Activated effector memory CD4-positive, alpha-beta T cell treated with anti-CD3 and anti-CD28 coated beads, Interleukin-2, amount 50 U/mL, for 16 hours (primary cell): ENCODE results near the gene GRID1.
"Not testable (repeated sequence)": the region's sequence is repeated elsewhere in the genome, so short reads cannot be mapped to it uniquely, and the experiment has no call there.

ENCODE experiments used
- DNase-seq: peaks from one replicate; pipeline ENCODE4 v3.0.0-alpha.2; 2020

GRID1 gene

DNA sequence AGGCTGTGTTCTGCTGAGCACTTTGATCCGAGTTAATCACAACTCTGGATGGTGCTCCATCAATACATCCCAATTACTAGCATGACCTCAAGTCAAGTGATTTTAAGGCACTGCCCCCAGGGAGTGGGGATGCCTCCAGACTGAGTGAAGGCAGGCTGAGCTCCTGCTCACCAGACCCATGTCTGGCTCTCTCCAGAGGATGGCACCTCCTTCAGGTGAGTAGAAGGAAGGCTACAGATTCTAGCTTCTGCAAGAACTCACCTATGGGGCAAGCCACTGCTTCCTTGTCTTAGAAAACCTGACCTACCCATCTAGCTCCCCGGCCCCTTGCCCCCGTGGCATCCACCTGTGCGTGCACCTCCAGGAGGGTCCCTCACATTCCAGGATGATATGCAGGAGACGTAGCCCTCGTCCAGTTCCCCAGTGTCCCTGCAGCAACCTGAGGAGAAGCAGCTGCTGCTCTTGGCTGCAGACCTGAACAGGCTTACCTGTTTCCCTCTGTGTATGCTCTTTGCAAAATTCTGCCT, 390.3 kb downstream of the GRID1 start:
- DNase-seq, result no peak

DNA sequence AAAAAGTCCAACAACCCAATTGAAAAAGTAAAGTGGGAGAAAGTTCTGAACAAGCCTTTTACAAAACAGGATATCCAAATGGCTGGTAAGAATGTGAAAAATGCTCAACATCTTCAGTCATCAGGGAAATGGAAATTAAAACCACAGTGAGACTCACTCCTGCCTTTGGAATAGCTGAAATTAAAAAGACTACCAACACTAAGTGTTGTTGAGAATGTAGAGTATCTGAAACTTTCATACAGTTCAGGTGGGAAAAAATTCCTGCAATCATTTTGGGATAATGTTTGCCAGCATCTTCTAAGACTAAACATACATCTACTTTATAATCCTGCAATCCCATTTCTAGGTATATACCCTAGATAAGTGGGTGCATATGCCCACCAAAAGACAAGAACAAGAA, 395.1 kb downstream of the GRID1 start:
- DNase-seq, result no peak

DNA sequence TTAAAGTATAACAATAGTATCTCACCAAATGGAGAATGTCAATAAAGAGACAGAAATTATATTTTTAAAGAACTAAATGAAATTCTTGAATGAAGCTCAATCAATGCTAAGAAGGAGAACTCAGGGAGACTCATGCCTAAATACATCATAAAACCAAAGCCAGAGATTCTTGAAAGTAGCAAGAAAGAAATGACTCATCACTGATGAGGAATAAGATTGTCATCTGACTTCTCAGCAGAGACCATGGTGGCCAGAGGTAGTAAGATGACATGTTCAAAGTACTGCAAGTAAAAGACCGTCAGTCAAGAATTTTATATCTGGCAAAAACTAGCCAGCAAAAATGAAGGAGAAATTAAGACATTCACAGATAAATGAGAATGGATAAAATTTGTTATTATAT, 399.0 kb downstream of the GRID1 start:
- no peak for DNase-seq

DNA sequence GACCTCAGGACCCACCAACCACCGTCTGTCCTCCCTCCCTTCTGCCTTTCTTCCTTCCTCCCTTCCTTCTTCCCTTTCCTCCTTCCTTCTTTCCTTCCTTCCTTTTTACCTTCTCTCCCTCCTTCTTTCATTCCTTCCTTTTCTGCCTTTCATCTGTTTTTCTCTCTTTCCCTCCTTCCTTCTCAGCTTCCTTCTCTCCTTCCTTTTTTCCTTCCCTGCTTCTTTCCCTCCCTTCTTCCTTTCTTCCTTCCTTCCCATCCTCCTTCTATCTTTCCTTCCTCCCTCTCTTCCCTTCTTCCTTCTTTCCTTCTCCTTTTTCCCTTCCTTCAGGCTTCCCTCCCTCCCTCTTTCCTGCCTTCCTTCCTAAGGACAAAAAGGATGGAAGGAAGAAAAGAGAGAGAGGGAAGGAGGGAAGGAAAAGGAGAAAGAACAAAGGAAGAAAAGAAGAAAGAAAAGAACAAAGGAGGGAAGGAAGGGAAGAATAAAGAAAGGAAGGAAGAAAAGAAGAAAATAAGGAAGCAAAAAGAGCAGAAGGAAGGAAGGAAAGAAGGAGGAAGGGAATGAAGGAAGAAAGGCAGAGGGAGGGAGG, 405.0 kb downstream of the GRID1 start:
- DNase-seq, result no peak

DNA sequence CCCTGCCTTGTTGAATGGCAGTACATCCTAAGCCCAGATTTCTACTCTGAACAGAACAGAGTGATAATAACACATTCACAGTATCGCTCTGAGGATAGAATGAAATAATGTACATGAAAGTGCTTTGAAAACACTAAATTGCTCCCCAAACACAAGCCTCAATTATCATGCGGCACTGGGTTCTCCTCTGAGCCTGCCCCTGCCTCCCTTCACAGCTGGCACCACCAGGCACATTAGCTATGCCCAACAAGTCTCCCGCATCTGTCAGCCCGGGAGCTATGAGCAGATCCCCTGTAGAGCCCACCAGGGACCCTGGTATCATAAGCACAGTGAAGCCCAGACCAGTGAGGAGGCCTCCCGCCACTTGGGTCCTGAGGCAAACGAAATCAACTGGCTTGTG, 405.5 kb downstream of the GRID1 start:
- DNase-seq, result no peak

DNA sequence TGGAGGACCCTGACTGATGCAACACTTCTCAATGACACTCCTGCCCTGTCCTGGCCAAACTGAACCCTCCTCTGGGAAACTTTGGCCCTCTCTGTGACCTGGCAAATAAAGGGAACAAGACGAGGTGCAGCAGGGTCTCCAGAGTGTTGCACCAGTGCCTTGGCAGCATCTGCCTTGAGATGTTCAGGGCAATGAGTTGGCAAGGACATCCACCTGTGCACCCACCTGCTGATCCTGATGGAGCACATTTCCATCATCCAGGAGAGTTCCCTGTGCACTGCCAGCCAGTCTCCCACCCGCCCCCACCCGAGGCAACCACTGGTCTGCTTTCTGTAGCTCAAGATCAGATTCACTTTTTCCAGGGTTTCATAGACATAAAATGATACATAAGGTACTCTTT, 407.4 kb downstream of the GRID1 start:
- DNase-seq, result no peak

DNA sequence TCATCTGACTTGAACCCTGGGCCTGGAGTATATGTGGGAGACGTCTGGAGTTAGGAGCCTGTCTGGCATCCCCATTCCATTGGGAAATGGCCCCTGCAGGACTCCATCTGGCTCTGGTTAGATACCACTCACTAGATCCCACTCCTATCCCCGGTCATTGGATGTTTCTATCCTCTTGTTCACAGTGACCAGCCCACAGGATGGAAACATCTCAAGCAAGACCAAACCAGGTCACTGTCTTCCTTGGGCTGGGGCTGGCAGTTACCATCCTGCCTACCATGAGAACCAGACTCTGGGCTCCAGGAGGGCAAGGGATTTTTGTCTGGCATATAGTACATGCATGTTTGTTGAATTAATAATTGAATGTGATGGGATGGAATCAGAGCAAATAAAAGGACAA, 415.7 kb downstream of the GRID1 start:
- DNase-seq, result no peak

DNA sequence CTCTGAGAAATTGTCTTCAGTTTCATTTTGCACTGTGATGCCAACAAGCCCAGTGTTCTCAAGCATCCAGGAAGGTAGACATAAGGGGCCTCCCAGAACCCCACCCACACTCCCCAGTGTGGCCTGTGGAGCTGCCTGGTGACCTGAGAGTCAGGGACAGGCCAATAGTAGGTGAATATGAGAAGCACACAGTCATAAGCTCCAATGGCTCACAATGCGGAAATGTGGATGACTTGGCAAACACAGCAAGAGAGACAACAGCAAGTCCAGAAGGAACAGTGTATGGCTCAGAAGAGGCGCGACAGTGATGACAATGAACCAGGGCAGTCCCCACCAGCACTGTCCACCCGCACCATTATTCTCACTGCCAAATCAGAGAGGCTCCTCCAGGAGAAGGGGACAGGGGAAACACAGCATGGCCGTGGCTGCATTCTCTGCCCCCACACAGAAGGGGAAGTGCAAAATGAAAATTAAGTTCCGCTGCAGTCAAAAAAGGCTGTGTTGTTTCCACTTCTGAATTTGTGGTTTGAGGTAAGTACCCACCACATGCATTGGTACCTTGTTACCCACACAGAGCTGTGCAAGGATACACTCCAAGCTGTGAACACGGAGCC, 419.8 kb downstream of the GRID1 start:
- no peak for DNase-seq

DNA sequence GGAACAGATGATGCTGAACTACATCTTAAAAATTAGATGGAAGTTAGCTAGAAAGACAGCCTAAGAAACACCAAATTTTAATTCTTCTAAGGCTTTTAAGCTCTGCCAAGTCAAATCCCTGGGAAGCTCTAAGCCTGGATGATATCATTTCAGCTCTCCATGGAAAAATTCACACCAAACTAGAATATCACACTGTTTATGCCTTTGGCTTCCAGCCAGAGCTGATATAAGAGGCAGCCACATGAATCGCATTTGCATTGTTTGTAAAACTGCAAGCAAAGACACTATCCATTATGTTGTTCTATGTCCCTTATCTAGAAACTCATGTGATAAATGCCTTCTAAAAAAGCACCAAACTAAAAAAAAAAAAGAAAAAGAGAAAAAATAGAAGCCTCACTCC, 430.4 kb downstream of the GRID1 start:
- no peak for DNase-seq

DNA sequence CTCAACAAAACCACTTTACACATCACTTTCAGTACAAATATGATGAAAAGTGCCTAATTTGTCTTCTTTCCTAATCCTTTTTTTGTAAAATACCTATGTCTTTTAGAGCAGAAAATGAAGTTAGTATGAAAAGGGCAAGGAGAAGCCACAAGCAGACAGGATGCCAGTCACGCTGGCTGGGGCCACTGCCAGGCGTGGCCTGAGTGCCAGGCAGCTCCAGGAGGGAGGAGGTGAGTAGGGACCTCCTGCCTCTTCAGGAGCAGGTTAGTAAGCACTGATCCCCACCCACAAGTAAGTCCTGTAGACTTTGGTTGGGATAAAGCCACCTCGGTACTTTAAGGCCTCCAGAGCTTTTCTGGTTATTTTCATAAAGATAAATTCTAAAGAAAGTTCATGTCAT, 432.0 kb downstream of the GRID1 start:
- DNase-seq, result no peak

DNA sequence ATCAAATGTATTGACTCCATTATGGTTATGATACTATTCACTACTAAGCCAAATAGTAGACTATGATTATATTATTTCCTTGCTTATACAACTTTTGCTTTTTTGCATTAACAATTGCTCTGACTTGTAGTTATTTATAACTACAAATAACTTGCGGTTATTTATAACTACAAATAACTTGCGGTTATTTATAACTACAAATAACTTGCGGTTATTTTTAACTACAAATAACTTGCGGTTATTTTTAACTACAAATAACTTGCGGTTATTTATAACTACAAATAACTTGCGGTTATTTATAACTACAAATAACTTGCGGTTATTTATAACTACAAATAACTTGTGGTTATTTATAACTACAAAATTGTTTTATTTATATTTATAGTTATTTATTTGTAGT, 436.6 kb downstream of the GRID1 start:
- DNase-seq, result not testable (repeated sequence)

DNA sequence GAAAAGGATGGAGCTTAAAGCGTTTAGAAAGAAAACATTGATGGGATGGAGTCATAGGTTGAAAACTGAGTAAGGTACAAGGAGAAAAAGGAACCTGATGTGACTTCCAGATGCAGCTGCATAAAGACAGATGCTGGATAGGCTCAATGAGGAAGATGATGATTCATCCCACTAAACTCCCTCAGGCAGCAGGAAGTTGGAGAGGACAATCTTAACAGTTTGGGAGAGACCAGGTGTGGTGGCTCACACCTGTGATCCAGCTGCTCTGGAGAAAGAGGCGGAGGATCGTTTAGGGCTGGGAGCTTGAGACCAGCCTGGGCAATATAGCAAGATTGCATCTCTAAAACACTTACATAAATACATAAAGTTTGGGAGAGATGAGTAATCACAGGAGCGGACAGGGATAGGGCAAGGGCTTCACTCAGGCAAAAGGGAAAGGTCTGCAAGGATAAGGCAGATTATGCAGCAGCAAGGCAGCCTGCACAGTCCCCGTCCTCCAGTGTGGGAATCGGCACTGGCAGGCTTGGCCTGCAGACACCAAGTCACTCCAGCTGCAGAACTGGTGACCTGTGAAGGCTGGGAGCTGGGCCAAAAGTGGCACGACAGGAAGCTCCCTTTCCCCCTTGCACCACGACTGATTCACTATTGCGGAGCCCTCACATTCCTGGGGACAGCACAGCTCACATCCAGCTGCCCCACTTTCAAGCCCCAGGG, 438.5 kb downstream of the GRID1 start:
- DNase-seq, result no peak

DNA sequence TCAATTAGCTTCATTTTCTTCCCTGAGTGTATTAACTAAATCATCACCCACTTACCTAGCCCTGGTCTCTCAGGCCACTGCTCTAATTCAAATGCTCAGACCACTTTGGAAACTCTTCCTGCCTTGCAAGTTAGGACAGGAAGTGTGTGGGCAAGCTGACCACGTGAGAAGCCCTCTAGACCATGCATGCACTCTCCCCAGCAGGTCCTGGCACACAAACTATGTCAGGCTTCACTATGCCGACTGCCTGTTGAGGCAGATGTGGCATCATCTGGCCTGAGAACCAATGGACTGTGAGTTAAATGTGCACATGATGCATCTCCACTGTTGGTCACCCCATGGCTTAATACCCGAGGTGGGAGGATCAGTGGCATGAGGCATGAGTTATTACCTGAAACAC, 439.6 kb downstream of the GRID1 start:
- DNase-seq, result no peak

DNA sequence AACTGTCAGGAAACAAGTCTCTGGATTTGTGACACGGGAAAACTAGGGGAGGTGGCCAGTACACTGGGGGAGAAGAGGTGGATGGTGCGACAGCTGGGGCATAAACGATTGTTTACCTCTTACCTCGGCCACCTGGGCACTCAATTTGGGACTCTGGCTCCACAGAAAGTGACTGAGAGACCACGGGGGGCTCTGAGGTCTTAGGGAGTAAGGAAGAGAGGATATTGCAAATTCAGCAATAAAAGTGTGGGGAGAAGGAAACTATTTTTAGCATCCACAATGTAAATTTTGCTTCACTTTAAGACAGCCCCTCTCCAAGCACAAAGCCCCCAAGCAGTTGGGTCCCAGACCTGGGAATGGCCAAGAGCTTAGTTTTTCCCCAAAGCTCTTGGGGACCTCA, 440.5 kb downstream of the GRID1 start:
- DNase-seq, result no peak

DNA sequence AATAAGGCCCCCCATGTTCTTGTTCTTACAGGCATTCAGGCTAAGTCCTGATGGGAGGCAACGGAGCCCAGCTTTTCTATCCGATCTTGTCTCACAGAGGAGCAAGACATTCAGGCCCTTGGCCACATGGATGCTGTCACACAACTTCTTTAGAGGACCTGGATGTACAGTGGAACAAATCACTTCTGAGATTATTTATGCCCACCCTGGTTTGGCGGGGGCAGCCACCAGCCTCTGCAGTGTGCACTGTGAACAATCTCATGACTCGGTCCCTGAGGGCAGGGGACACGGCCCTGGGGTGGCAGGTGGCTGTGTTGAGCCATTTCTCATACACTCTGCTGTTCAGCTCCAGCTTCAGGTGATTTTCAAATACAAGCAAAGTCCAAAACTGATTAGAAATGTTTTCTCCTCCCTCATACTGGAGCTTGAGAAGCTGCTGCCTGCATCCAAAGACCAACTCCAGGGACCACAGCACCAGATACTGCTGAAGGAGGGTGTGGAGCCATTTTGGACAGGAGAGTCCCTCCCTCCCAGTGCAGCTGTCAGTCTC, 441.3 kb downstream of the GRID1 start:
- DNase-seq, result no peak

DNA sequence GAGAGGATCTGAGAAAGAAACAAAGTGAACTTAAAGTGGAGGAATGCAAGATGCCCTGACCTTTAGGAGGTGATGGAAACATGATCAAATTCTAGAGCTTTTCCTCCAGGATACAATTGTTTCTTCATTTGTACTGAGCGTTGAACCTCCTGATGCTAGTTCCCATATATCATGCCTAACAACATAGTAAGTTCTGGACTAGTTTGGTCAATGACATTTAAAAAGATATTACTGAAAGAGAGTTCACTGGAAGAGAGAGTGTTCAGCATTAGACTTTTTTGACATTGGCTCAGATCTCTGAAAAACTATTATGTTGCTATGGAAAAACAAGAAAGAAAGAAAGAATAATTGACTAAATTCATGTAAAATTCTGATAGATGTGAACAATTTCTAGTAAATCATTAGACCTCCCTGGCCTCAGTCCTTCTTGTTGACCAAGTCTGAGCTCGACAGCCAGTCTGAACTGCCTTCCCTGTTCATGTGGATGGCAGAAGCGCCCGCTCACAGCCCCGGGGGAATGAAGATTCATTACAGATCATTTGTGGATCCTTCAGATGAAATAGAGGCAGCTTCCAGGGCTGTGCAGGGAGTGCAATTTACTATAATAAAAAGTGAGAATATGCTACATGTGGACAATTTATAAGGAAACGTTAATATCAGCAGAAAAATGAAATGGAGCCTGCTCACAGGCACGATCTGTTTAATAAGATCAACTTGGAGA, 442.1 kb downstream of the GRID1 start:
- no peak for DNase-seq

DNA sequence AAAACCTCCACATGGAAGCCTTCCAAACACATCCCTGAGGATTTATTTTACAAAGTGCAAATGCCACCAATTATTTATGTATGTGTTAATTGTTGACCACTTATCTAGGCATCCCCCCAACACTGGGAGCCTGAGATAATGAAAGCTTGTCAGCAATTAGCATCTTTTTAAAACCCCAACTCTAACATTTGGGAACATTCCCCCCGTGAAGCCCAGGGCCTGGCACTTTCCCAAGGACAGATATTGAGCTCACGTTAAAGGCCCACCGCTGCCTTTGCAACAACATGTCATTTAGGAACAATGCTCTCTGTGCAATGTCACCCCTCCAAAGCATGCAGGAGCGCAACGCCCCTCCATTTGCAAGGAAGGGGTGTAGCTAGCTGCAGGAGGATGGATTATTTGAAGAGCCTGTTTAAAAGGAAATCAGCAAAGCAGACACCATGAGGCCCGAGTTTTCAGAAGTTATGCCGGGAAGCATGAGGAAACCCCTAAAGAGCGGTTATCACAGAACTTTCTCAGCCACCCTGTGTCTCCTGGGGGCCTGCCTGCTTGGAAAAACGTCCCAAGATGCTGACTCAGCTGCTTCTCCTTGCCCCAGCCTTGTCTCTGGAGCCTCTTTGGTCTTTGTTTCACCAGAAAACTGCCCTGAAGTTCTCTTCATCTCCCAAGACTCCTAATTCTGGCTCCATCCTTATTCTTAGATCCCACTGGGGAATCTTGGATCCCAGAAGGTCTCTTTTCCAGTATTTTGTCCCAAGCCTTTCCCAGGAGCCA, 444.1 kb downstream of the GRID1 start:
- no peak for DNase-seq

DNA sequence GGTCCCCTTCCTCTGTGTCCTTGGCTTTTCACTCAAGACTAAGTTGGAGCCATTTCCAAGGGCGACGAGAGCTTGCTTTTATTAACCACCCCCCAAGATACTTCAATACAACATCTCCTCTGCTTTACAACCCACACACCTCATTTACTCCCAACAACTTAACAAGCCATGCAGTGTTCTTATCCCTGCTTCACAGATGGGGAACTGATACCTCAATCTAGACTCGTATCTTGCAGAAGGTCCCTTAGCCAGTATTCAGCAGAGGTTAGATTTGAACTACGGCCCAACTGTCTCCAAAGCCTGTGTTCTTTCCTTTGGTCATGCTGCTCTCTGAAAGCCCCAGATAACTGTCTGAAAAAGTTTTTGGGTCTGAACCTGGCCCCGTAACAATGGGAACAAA, 444.8 kb downstream of the GRID1 start:
- DNase-seq, result no peak

DNA sequence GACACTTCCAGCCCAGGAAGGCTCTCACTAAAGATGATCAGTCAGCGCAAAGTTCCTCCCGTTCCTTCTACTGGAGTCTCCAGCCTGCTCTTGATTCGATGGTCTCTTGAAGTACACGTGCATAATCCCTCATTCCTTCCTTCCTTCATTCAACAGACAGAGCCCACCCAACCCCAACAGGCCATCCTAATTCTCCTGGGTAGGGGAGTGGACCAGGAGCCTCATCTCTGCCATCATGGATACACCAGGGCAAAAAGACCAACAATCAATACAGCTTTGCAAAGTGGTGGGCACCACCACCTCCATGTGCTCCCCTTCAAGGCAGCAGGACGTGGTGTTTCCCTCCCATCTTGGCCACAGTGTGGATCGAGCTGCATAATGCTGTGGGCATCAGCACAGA, 446.3 kb downstream of the GRID1 start:
- no peak for DNase-seq

DNA sequence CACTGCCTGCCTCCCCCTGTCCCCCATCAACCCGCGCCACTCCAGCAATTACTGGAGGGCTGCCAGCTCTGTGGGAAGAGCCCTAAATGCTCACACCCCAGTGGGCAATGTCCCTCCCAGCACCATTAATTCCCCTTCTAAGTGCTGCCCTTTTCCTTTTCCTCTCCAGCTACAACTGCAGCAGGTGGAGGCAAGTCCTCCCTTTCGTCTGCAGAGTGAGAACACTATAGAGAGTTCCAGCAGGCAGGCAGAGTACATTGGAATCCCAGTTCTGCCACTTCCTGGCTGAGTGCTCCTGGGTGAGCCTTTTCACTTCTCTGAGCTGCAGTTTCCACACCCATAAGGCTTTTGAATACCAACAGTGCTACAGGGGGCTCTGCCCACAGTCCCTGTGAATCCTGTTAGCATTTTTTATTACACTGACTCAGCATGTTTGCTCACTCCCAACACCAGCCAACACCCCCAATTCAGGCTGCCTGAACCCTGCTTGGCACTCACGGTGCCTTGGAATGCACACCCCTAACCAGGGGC, 447.0 kb downstream of the GRID1 start:
- DNase-seq, result no peak

DNA sequence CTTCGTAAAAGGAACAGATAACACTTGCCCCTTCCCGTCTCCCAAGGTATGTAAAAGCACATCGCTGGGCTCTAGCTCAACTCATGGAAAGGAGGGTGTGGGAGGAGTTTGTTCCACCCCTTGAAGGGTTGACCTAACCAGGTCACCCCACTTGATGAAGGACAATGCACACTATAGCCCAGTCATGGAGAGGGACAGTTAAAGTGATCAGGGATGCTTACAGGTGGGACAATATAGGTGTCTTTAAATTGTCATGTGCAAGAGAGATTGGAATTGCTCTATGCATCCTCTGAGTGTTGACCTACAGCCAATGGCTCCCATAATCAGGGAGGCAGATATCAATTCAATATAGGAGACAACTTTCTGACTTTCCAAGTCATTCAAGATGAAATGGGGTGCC, 448.2 kb downstream of the GRID1 start:
- no peak for DNase-seq

DNA sequence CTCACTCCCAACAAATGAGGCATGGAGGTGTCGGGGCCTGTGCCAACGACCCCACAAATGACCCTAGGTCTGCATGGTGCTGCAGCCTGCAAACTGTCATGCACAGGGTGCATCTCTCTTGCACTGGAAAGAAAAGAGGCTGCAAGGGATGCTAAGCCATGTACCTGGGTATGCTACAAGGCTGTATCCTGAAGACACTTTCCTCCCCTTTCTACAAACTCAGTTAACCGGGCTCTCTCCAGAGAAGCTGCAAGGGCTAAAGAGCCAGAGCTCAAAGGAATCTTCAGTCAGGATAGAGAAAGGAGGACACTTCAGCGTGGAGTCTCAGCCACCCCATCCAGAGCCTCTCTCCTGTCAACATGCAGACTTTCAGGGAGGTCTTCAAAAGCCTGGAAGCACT, 449.0 kb downstream of the GRID1 start:
- DNase-seq, result no peak
